ENCODE measurements around the gene DUXB. TPM values are rescaled to one million over a fixed set of nuclear protein-coding genes. Genes with fewer than 3 reads are reported as not detected.

Gene DUXB
- total RNA-seq, 2 experiments from 2014 or later = not detected

GRCh38 chr16:75726390-75726789 is 25.1 kb upstream of the DUXB start, which contains the start of gene CPHXL:
TSS of gene CPHXL (minus strand) at chr16:75726490. CDS start at chr16:75726442, 48 bp downstream.
- intact Hi-C loops (cut with micrococcal nuclease; ENCODE audit: unreplicated experiment) = no loop called here
- DNase-seq (ENCODE audit: low spot score) = no peak
- CTCF ChIA-PET (ENCODE audit: unreplicated experiment) = no interaction called here
- H3K9me2 ChIP-seq (ENCODE audit: insufficient read depth, low read length) = no peaks in the 10 kb centered on the region
- no peaks in the 10 kb centered on the region for H3K4me1 ChIP-seq (ENCODE audit: insufficient read depth, low read length, poor library complexity, severe bottlenecking)
- H3K36me3 ChIP-seq (ENCODE audit: insufficient read depth, low read length) = no peaks in the 10 kb centered on the region
- H2AFZ ChIP-seq (ENCODE audit: low read length) = no peak within 1 kb of the TSS
- POLR2A ChIA-PET = no interaction called here
- no peaks in the 10 kb centered on the region for H3K79me2 ChIP-seq (ENCODE audit: insufficient read depth, low read depth, low read length)
- BruUV-seq (replicated peaks) = no TSS peak
- H3K27ac ChIP-seq (ENCODE audit: low read depth, low read length, poor library complexity, severe bottlenecking) = no peak within 1 kb of the TSS
- H3K4me2 ChIP-seq (ENCODE audit: low read length) = no peak within 1 kb of the TSS
- H3K9me3 ChIP-seq (ENCODE audit: low read length) = no peaks in the 10 kb centered on the region
- H4K20me1 ChIP-seq (ENCODE audit: insufficient read depth, low read length) = no peaks in the 10 kb centered on the region
- no peak within 1 kb of the TSS for H3K4me3 ChIP-seq (ENCODE audit: low read depth, low read length, poor library complexity, severe bottlenecking)
- TF ChIP-seq EZH2phosphoT487 (IDR thresholded peaks at IDR 0.05; ENCODE audit: borderline replicate concordance, low read depth, low read length) (no peak), CTCF (conservative IDR thresholded peaks at IDR 0.05; ENCODE audit: low read length) (no peak)

- no peak for DNase-seq (ENCODE audit: low spot score)
- Histone ChIP-seq H3K27ac (ENCODE audit: low read depth, low read length, poor library complexity, severe bottlenecking) (no peak overlapping the region), H3K4me2 (ENCODE audit: low read length) (no peak overlapping the region), H3K9me3 (ENCODE audit: low read length) (no peaks in the 10 kb centered on the region), H3K9me2 (ENCODE audit: insufficient read depth, low read length) (no peaks in the 10 kb centered on the region), H3K4me3 (ENCODE audit: low read depth, low read length, poor library complexity, severe bottlenecking) (no peak overlapping the region), H2AFZ (ENCODE audit: low read length) (no peak overlapping the region), H4K20me1 (ENCODE audit: insufficient read depth, low read length) (no peaks in the 10 kb centered on the region), H3K79me2 (ENCODE audit: insufficient read depth, low read depth, low read length) (no peaks in the 10 kb centered on the region), H3K36me3 (ENCODE audit: insufficient read depth, low read length) (no peaks in the 10 kb centered on the region), H3K4me1 (ENCODE audit: insufficient read depth, low read length, poor library complexity, severe bottlenecking) (no peaks in the 10 kb centered on the region)
- no TSS peak for BruUV-seq (replicated peaks)
- no peak for TF ChIP-seq EZH2phosphoT487 (IDR thresholded peaks at IDR 0.05; ENCODE audit: borderline replicate concordance, low read depth, low read length)
- no peak for TF ChIP-seq CTCF (conservative IDR thresholded peaks at IDR 0.05; ENCODE audit: low read length)
- ChIA-PET CTCF (ENCODE audit: unreplicated experiment) (no interaction called here), POLR2A (no interaction called here)
- intact Hi-C loops (cut with micrococcal nuclease; ENCODE audit: unreplicated experiment) = no loop called here
These were observed 17.2 kb upstream of the DUXB start for GRCh38 chr16:75718452-75718851.

DNA sequence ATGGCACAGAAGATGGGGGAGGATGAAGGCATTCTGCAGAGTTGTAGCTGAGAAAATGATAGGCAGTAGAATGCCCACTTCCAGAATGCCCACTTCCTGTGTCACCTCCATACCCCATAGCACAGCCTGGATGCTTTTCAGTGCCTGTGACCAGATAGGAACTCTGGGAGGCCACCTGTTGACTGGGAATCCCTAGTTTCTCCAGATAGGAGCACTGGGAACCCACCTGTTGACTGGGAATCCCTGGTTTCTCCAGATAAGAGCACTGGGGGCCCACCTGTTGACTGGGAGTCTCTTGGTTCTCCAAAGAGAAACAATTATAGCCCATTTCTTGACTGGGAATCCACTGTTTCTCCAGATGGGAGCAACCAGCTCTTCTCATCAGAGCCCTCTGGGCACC is 13.4 kb upstream of the DUXB start:
- CTCF ChIA-PET (ENCODE audit: unreplicated experiment) = no interaction called here
- BruUV-seq (replicated peaks) = no TSS peak

More for the DNA sequence above, 13.4 kb upstream of the DUXB start:
- H3K9me2 ChIP-seq (ENCODE audit: insufficient read depth, low read length) = no peaks in the 10 kb centered on the region
- POLR2A ChIA-PET = no interaction called here
- H3K4me1 ChIP-seq (ENCODE audit: insufficient read depth, low read length, poor library complexity, severe bottlenecking) = no peaks in the 10 kb centered on the region
- DNase-seq (ENCODE audit: low spot score) = no peak
- H4K20me1 ChIP-seq (ENCODE audit: insufficient read depth, low read length) = no peaks in the 10 kb centered on the region
- H3K36me3 ChIP-seq (ENCODE audit: insufficient read depth, low read length) = no peaks in the 10 kb centered on the region
- intact Hi-C loops (cut with micrococcal nuclease; ENCODE audit: unreplicated experiment) = no loop called here
- no peak overlapping the region for H3K27ac ChIP-seq (ENCODE audit: low read depth, low read length, poor library complexity, severe bottlenecking)
- peaks cover 15% of the 10 kb centered on the region for H3K9me3 ChIP-seq (ENCODE audit: low read length)
- no peak overlapping the region for H3K4me2 ChIP-seq (ENCODE audit: low read length)
- H2AFZ ChIP-seq (ENCODE audit: low read length) = no peak overlapping the region
- TF ChIP-seq EZH2phosphoT487 (IDR thresholded peaks at IDR 0.05; ENCODE audit: borderline replicate concordance, low read depth, low read length) = no peak
- TF ChIP-seq CTCF (conservative IDR thresholded peaks at IDR 0.05; ENCODE audit: low read length) = no peak
- no peaks in the 10 kb centered on the region for H3K79me2 ChIP-seq (ENCODE audit: insufficient read depth, low read depth, low read length)
- no peak overlapping the region for H3K4me3 ChIP-seq (ENCODE audit: low read depth, low read length, poor library complexity, severe bottlenecking)

Measured in OCI-LY7 (cell line).